ENCODE results near the gene THRB.

THRB gene

GRCh38 chr3:24510030-24510648 lies 15.5 kb upstream of the THRB start:
- DNase-seq: no peak

GRCh38 chr3:24508423-24508839 lies 13.8 kb upstream of the THRB start:
- DNase-seq: no peak

GRCh38 chr3:24507776-24508422 lies 13.2 kb upstream of the THRB start:
- no peak for DNase-seq

GRCh38 chr3:24506966-24507775 lies 12.5 kb upstream of the THRB start:
- no peak for DNase-seq

- no peak for DNase-seq
Observed at GRCh38 chr3:24505691-24506550, 11.3 kb upstream of the THRB start.

GRCh38 chr3:24504772-24505171 lies 10.1 kb upstream of the THRB start:
- no peak for DNase-seq

GRCh38 chr3:24503616-24504113 lies 9.0 kb upstream of the THRB start:
- DNase-seq: no peak

- no peak for DNase-seq
Observed at GRCh38 chr3:24502690-24503089, 8.0 kb upstream of the THRB start.

GRCh38 chr3:24500806-24501205 lies 6.2 kb upstream of the THRB start:
- DNase-seq: no peak

GRCh38 chr3:24499991-24500390 lies 5.3 kb upstream of the THRB start:
- no peak for DNase-seq

- no peak for DNase-seq
Observed at GRCh38 chr3:24498796-24499195, 4.1 kb upstream of the THRB start.

GRCh38 chr3:24498391-24498790 lies 3.7 kb upstream of the THRB start:
- no peak for DNase-seq

GRCh38 chr3:24497942-24498341 lies 3.3 kb upstream of the THRB start:
- DNase-seq: no peak

GRCh38 chr3:24496529-24497482 lies 2.2 kb upstream of the THRB start:
- DNase-seq: peak; percentile 82

GRCh38 chr3:24495326-24495994 lies 810 bp upstream of the THRB start:
- DNase-seq: peak; percentile 41

- DNase-seq: peak; percentile 67
Observed at GRCh38 chr3:24493746-24494617, 668 bp downstream of the THRB start.

GRCh38 chr3:24492971-24493551 lies 1.6 kb downstream of the THRB start:
- no peak for DNase-seq

GRCh38 chr3:24490151-24490550 lies 4.5 kb downstream of the THRB start:
- no peak for DNase-seq
